HTERT RPE-1 (cell line): ENCODE data around the gene FAM151A.

ENCODE experiments used
- in situ Hi-C: fragments of 300-500 bp; cut with MboI; formaldehyde crosslinking; loops from 4 replicates; pipeline ENCODE4 v1.14.3; 2020; ENCODE audit warnings: low sequenced_read_pairs

The FAM151A gene

GRCh38 chr1:54623216-54624007, at the start of gene FAM151A:
FAM151A (minus strand) TSS chr1:54623525; CDS start chr1:54623395, 130 bp downstream.
- in situ Hi-C loops = no loop called here

GRCh38 chr1:54671985-54672608, 48.8 kb upstream of the FAM151A start:
- in situ Hi-C loops = no loop called here

GRCh38 chr1:54668567-54668966, 45.2 kb upstream of the FAM151A start:
- in situ Hi-C loops = no loop called here

- in situ Hi-C loops = no loop called here
These were observed 44.5 kb upstream of the FAM151A start for GRCh38 chr1:54667797-54668196.

- in situ Hi-C loops = no loop called here
These were observed 43.0 kb upstream of the FAM151A start for GRCh38 chr1:54666333-54666732.

- in situ Hi-C loops = no loop called here
These were observed 42.5 kb upstream of the FAM151A start for GRCh38 chr1:54665852-54666251.

GRCh38 chr1:54664364-54664763, 41.0 kb upstream of the FAM151A start:
- in situ Hi-C loops = no loop called here

- in situ Hi-C loops = no loop called here
These were observed 40.4 kb upstream of the FAM151A start for GRCh38 chr1:54663725-54664124.

GRCh38 chr1:54658164-54658913, 35.0 kb upstream of the FAM151A start:
- in situ Hi-C loops = no loop called here

- in situ Hi-C loops = no loop called here
These were observed 29.7 kb upstream of the FAM151A start for GRCh38 chr1:54653036-54653435.

- in situ Hi-C loops = no loop called here
These were observed 28.8 kb upstream of the FAM151A start for GRCh38 chr1:54652168-54652567.

- in situ Hi-C loops = no loop called here
These were observed 28.3 kb upstream of the FAM151A start for GRCh38 chr1:54651608-54652007.

GRCh38 chr1:54650417-54650816, 27.1 kb upstream of the FAM151A start:
- in situ Hi-C loops = no loop called here

- in situ Hi-C loops = no loop called here
These were observed 26.6 kb upstream of the FAM151A start for GRCh38 chr1:54649921-54650320.

- in situ Hi-C loops = no loop called here
These were observed 26.0 kb upstream of the FAM151A start for GRCh38 chr1:54649130-54649898.

GRCh38 chr1:54645806-54646676, 22.7 kb upstream of the FAM151A start:
- in situ Hi-C loops = no loop called here

- in situ Hi-C loops = no loop called here
These were observed 20.4 kb upstream of the FAM151A start for GRCh38 chr1:54643736-54644135.

GRCh38 chr1:54640863-54641836, 17.8 kb upstream of the FAM151A start, which contains the start of gene MROH7:
MROH7 (plus strand) TSS chr1:54641786; CDS start chr1:54652927, 11,141 bp downstream.
- in situ Hi-C loops = no loop called here

- in situ Hi-C loops = no loop called here
These were observed 17.0 kb upstream of the FAM151A start for GRCh38 chr1:54640361-54640760.
